Head of caudate nucleus (tissue), 42 donors: ENCODE measurements around the gene MXD1.
"Not testable (repeated sequence)": the region's sequence is repeated elsewhere in the genome, so short reads cannot be mapped to it uniquely, and the experiment has no call there.

Experiments
- DNase-seq, 42 donors: peaks; one replicate each; pipeline versions ENCODE4 v3.0.0 to v3.0.0-alpha.2; 2020 to 2021; ENCODE audit warnings: mixed read lengths in 7 of 42
- intact Hi-C: fragments of 100-400 bp; cut with DNase I; formaldehyde crosslinking; loops from one replicate; pipeline ENCODE4 v1.15.0; 2022

MXD1 gene

DNA sequence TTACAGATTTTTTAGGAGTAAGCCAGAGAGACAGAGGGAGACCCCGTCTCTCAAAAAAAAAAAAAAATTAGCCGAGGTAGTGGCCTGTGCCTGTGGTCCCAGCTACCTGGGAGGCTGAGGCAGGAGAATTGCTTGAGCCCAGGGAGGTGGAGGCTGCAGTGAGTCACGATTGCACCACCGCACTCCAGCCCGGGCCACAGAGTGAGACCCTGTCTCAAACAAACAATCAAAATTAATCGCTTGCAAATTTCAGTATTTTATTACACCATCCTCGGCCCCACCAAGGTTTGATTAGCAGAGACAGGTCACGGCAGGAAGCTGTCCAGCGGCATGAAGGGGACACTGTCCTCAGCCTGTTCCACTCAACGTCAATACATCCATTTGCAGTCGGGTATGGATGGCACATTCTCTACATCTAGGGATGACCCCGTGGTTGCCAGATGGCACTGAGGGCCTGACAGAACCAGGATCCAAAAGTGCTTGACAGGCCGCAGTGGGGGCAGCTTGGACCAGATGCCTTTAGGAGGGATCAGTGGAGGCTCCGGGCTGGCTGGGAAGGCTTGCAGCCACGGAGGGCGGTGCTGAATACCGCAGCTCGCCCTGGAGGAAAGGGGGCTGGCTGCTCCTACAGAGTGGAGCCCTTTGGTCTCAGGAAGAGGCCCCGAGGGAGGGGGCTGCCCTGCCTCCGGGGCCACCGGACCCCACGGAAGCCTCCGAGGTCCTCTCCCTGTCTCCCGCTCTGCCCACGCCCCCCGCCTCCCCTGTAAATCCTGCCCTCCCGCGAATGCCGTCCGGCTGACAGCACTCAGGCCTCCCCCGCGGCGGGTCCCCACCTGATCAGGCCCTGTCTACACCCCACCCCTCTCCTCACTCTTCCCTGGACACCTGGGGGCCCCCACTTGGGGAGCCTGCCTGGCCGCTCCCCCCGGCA is 33.4 kb downstream of the MXD1 start:
- intact Hi-C loops: no loop called here
- peak in 3 of 42 donors; percentile 32 to 40 (median 34) for DNase-seq

DNA sequence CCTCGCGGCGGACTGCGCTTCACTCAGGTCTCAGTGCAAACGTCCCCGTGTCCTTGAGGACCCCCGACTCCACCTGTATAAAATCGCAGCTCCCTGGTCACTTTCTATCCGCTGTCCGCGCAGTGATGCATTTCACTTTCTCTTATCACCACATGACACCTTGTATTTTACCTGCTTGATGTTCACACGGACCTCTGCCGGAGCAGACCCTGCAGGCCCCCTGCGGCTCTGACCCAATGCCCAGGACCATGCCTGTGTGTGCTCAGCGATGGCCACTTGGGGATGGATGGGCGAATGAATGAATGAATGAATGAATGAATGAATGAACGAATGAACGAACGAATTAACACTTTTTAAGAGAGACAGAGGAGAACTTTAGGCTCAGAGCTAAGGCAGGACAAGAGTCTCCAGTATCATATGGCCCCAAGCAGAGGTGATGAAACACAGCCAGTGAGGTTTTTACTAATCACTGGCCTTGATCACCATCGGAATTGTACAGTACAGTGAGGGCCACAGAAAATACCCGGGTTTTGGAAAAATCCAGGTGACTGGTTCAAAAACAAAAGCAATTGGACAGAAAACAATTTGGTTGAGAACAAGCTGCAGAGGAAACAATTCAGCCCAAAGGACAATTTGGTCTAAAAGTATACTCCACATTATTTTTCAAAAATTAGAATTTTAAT is 34.2 kb downstream of the MXD1 start:
- peak in 2 of 42 donors; percentile 25 to 31 for DNase-seq
- intact Hi-C loops: no loop called here

DNA sequence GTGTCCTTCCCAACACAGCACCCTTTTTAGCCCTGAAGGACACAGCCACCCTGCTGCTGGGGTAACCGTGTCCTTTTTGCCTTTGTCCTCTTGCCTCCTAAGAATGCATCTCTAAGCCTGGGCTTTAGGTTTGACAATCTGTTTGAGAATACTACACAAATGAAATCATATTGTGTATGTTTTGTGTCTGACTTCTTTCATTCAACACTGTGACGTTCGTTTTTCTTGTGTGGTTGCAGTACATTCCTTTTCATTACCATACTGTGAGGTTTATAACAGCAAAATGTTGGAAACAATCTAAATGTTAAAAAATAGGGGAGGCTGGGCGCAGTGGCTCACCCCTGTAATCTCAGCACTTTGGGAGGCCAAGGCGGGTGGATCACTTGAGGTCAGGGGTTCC is 35.3 kb downstream of the MXD1 start:
- intact Hi-C loops: no loop called here
- DNase-seq: no peak

DNA sequence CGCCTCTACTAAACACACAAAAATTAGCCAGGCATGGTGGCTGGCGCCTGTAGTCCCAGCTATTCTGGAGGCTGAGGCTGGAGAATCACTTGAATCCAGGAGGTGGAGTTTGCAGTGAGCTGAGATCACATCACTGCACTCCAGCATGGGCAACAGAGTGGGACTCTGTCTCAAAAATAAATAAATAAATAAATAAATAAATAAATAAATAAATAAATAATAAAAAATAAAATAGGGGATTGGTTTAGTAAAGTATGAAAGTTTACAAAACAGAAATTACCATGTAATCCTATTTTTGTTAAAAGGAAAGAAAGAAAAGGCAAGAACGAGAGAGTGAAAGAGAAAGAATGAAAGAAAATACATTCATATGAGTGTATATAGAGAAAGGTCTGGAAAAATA is 35.8 kb downstream of the MXD1 start:
- intact Hi-C loops: not testable (repeated sequence)
- peak in 2 of 42 donors; percentile 12 to 34 for DNase-seq

DNA sequence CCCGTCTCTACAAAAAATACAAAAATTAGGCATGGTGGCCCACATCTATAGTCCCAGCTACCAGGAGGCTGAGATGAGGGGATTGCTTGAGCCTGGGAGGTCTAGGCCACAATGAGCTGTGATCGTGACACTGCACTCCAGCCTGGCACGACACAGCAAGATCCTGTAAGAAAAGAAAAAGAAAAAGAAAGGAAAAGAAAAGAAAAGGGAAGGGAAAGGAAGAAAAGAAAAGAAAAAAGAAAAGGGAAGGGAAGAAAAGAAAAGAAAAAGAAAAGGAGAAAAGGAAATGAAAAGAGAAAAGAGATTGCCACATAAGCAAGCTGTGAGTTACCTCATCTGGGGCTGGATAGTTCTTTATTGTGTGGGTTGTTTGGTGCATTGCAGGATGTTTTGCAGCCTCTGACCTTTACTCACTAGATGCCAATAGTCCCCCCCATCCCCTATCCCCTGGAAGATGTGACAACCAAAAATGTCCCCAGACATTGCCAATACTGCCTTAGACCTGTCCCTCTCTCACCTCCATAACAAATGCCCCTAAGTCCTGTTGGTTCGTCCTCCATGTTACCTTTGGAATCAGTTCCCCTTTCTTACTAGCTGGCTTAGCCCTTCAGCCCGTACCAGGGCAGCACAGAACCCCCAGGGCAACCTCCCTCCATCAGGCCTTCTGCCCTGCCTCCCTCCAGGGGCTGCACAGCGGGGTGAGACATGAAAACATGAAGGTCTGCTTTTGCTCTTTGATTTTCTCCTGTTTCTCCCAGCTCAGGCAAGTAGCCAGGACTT is 37.6 kb downstream of the MXD1 start:
- intact Hi-C loops: no loop called here
- DNase-seq: peak in 2 of 42 donors; percentile 3 to 20

DNA sequence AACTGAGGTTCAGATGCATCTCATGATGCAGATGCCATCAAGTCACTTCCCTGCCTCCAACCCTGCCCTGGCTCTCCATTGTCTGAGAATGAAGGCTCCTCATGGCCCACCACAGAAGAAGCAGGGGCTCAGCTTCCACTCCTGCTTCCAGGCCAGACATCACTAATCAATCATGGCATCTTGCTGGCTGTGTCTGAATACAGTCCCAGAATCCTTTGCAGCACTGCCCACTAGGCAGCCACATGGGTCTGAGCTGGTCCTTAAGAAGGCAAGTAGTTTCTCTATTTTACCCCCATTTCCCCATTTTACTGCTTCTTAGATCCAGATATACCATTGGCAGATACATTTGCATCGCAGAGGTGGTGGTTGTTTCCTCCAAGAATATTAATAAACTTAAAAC is 39.2 kb downstream of the MXD1 start:
- intact Hi-C loops: no loop called here
- peak in 1 of 42 donors; percentile 5 for DNase-seq

DNA sequence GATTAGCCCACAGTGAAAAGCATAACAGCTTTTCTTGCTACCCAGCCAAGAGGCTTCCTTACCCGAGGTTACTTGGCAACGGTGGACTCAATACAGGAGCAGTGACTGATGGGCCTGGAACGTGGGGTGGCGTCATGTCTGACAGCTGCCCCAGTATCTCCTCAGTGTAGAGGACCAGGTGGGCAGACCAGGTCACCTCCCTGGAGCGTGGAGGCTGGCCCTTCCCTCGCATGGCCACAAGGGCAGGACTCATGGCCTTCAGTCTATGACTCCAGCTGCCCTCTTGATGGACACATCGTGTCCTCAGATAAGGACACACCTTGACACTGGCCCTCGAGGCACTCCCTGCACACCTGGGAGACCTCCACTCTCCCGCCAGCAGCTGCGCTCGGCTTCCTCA is 40.1 kb downstream of the MXD1 start:
- intact Hi-C loops: no loop called here
- DNase-seq: peak in 2 of 42 donors; percentile 2 to 24

DNA sequence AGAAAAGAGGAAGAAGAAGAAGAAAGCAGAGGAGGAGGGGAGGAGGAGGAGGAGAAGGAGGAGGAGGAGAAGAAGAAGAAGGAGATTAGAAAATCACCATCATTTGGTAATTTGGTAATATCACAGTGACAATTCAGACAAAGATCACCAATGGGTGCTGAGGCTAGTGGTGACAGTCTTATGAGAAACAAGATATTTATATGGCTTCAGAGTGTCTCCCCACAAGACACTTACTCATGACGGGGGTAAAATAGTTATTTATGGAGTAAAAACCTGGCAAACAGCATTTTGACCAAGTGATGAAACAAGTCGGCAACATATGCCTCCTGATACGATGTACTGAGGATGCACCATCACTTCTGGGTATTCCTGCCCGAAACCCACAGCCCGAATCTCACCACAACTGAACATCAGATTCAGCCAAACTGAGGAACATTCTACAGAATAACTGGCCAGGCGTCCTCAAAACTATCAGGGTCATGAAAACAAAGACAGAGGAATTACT is 41.6 kb downstream of the MXD1 start:
- DNase-seq: no peak
- intact Hi-C loops: no loop called here

DNA sequence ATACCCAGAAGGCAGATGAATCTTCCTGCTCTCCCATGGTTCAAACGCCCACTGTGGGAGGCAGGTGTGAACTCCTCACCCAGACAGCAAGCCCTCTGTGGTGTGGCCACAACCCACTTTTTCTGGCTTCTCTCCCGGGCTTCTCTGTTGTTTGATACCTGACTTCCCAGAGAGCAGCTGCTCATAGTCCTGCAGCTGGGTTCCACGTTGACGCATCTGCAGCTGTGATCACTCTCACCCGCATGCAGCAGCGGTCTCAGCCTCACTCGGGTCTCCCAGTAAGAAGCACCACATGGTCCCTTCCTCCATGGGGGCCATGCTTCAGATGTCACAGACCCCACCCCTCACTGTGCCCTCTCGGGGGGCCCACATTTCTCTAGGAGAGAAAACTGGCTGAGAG is 43.1 kb downstream of the MXD1 start:
- peak in 1 of 42 donors; percentile 19 for DNase-seq
- intact Hi-C loops: no loop called here

DNA sequence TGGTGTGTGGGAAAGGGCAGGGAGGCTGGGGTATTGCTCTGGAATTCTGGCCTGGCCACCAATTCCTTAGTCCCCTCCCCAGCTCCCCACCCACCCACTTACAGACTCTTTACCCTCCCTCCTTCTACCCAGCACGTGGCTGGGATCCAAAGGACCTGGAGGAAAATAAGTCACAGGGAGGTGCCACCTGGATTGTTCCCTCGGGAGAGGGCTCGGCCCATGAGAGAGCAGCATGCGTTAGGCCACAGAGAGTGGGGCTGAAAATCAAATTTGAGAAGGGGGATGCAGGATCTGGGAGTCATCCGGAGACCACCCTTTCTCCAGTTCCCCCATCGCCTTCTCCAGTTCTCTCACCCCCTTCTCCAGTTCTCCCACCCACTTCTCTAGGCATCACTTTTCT is 43.6 kb downstream of the MXD1 start:
- intact Hi-C loops: no loop called here
- peak in 1 of 42 donors; percentile 11 for DNase-seq

DNA sequence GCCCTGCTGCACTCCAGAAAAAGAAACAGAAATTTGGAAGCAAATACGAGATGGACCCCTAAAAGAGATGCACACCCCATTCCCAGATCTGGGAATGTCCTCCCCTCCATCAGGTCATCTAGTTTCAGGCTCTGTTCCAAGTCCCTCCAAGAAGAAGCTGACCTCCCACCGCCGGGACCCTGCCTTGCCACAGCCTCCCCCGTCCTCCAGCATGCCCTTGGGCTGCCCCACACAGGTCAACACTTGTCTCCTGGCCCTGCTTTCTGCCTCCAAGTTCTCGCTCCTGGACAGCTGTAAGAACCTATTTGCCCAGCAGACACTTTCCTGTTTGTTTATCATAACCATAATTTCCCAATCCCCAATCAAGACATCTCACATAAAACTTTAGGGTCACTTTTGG is 44.5 kb downstream of the MXD1 start:
- DNase-seq: peak in 1 of 42 donors; percentile 1
- intact Hi-C loops: no loop called here

DNA sequence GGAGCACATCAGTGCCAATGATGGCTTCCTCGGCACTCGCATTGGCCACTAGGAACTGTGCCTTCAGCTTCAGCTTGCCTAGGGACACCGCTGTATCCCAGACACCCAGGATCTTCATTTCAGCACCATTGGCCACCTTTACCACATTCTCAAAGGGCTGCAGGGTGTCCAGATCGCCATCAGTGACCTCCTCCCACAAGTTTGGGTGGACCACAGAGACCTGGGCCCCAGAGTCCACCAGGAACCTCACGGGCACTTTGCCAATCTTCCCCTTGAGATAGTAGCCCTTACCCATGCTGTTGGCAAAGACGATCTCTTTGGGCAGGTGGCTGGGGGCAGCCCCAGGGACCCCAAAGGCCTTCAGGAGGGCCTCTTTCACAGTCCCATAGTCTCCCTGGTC is 45.9 kb downstream of the MXD1 start:
- peak in 1 of 42 donors; percentile 27 for DNase-seq
- intact Hi-C loops: no loop called here

DNA sequence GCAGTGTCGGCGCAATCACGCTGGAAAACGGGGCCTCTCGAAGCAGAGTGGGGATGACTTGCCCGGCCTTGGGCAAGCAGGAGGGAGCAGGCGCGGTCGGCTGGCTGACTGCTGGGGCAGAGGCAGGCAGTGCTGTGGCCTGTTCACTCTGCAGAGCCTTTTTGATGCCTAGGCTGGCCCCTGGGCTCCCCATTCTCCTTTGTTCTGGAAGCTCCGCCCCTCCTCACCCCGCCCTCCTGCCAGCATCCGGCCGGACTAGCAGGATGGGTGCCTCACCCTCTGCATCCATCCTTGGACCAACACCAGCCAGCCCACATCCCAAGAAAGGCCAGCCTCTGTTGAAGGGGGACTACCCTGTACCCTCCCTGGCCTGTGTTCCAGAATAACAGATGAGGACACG is 46.6 kb downstream of the MXD1 start, which contains the start of gene ASPRV1:
Gene ASPRV1 (minus strand): TSS at position 136 of the 400 bp plus-strand sequence. CDS start 195 bp downstream, outside the sequence.
- intact Hi-C loops: no loop called here
- peak; percentile 50 to 94 (median 84) for DNase-seq

DNA sequence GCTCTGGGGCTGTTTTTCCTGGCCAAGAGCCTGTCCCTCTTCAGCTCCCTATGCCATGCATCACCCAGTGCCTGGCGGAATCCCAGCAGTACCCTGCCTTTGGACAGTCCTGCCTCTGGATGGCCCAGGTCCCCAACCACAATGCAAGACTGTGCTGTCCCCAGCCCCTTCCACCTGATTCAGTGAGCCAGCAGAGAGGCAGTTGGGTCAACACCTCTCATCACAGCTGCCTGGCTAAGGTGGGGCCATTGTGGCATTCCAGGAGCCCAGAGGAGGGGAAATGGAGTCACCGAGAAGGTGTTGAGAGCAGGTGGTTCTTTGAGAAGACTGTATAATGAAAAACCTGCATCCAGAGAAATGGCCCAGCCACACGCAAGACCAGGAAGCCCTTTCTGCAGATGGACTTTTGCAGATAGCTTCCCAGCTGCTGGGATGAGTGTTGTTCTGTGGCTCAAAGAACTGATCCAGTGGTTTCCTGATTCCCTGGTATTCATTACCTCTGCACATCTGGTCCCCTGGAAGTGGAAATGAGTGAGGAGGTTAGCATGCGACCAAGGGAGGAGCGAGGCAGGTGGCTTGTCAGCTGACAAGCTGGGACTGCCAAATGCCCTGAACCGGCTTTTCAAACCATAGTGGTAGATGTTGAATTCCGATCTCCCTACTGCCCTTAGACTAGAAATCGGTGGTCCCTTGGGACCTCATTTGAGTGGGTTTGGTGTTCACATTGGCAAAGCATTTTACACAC is 48.2 kb downstream of the MXD1 start:
- DNase-seq: no peak
- intact Hi-C loops: no loop called here

DNA sequence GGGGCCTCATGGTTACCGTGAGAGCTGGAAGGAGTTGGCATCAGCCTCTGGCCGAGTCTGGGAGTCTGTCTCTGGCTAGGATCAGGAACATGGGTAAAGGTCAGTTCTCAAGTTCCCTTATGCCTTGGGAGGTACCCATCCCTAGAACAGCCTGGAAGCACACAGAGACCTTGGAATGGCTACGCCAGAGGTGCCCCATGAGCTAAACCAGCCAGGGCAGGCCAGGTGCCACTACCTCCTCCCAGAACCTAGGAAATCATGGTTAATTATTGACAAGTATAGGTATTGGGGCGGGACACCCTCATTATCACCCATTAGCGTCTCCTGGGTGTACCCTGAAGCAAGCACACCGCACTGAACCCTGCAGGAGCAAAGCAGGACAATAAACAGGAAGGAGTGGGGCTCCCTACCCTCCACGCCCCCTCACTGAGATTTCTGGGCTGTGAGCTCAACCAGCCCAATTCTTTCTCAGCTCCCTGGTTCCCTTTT is 49.5 kb downstream of the MXD1 start:
- no peak for DNase-seq
- intact Hi-C loops: no loop called here

DNA sequence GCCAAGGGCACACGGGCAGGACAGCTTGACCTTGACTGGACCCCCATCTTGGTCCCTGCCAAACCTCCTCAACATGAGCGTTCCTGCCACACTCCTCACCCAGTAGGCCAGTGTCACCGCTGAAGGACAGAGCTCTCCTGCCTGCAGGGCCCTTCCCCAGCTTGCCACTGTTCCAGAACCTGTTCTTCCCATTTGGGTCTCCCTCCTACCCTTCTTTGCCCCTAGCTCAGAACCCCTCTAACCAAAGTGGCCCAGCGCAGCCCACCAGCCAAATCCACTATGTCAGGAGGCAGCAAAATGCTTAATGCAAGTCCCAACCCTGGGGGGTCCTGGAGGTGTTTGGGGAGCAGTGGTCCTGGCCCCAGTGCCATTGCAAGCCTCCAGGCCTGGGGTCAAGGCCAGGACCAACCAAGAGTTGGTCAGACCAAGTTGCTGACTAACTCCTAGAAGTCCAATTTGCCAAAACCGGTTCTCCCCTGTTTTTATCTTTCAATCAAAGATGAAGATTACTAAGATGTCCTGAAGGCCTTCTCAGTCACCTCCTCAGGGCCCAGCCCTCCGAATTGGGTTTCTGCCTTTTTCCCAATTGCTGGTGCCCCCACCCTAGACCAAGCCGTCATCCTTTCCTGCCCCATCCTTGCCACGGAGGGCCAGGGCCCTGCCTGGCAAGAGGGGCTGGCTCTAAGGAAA is 51.0 kb downstream of the MXD1 start:
- intact Hi-C loops: no loop called here
- DNase-seq: peak in 1 of 42 donors; percentile 3

DNA sequence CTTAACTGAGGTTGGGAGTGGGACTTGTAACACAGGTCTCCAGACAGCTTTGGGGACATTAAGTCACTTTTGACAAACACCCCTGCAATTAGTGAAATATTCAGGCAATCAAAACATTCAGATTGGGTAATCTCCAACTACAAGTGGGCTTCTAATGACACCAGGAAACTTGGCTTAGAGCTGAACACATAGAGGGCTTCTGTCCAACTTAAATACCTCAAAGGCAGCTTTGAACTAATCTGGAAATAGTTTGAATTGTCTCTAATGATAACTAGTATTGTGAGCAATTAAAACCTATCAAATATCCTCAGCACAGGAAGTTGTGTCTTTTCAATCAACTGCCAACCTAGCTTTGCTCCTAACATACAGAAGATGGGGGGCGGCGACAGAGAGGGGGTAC is 51.6 kb downstream of the MXD1 start:
- DNase-seq: no peak
- intact Hi-C loops: no loop called here

DNA sequence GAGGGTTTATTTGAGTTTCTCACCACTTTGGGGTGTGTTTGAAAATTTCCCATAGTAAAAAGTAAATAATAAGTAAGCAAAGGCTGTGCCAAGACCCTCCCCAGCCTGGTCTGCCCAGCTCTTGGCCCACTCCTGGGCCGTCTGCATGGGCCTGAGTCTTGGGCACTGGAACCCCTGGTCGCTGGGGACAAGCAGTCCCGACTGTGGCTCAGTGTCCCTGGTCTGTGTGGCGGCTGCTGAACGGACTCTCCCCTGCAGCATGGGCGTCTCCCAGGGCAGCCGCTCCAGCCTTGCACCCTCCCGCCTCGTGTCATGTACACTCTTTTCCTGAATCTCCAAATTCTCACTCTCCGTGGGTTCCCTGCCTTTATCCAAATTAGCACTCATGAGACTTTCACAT is 53.7 kb downstream of the MXD1 start:
- no peak for DNase-seq
- intact Hi-C loops: no loop called here
